PFSK-1 (cell line): Measurements from ENCODE around the gene SRMS.

ENCODE experiments used
- FOXP2 ChIP-seq: optimal IDR thresholded peaks from 2 replicates; pipeline ENCODE3; 2011; ENCODE audit warnings: borderline replicate concordance, control low read depth, inconsistent platforms; ENCODE audit not compliant: insufficient read depth; ENCODE audit errors: extremely low read length, extremely low read depth
- POLR2AphosphoS5 ChIP-seq: IDR thresholded peaks from 2 replicates; pipeline ENCODE4 v1.6.1; 2012; ENCODE audit warnings: low read depth, mild to moderate bottlenecking, control low read depth, low read length, moderate library complexity
- REST ChIP-seq, 2 experiments: IDR thresholded peaks; 2 replicates each; pipeline versions ENCODE4 v1.6.1 to v1.8.0; 2011 to 2012; ENCODE audit warnings: low read depth in 2 of 2, low read length in 2 of 2, control low read depth in 1 of 2, inconsistent platforms in 1 of 2, mild to moderate bottlenecking in 1 of 2, moderate library complexity in 1 of 2; ENCODE audit not compliant: insufficient read depth in 1 of 2
- SIN3A ChIP-seq: IDR thresholded peaks from 2 replicates; pipeline ENCODE4 v1.6.1; 2012; ENCODE audit warnings: mild to moderate bottlenecking, low read length, moderate library complexity, borderline replicate concordance; ENCODE audit not compliant: insufficient read depth
- TAF1 ChIP-seq: IDR thresholded peaks from 2 replicates; pipeline ENCODE4 v1.6.1; 2012; ENCODE audit warnings: low read length, control low read depth, borderline replicate concordance; ENCODE audit not compliant: insufficient read depth

The SRMS gene

GRCh38 chr20:63492982-63493381 lies 54.6 kb downstream of the SRMS start:
- no peak for TF ChIP-seq TAF1
- no peak for TF ChIP-seq FOXP2
- TF ChIP-seq REST (IDR thresholded peaks at IDR 0.05; ENCODE audit: insufficient read depth in 1 of 2, low read depth in 2 of 2, low read length in 2 of 2) = no peak
- TF ChIP-seq SIN3A = no peak
- no peak for TF ChIP-seq POLR2AphosphoS5

- TF ChIP-seq FOXP2 = no peak
- TF ChIP-seq TAF1 = no peak
- no peak for TF ChIP-seq POLR2AphosphoS5
- no peak for TF ChIP-seq SIN3A
- no peak for TF ChIP-seq REST (IDR thresholded peaks at IDR 0.05; ENCODE audit: insufficient read depth in 1 of 2, low read depth in 2 of 2, low read length in 2 of 2)
Observed at GRCh38 chr20:63492518-63492917, 55.0 kb downstream of the SRMS start.

- TF ChIP-seq TAF1 = no peak
Observed at GRCh38 chr20:63491635-63492230, 55.8 kb downstream of the SRMS start.

GRCh38 chr20:63491078-63491477 lies 56.5 kb downstream of the SRMS start:
- TF ChIP-seq FOXP2 = no peak
- no peak for TF ChIP-seq REST (IDR thresholded peaks at IDR 0.05; ENCODE audit: insufficient read depth in 1 of 2, low read depth in 2 of 2, low read length in 2 of 2)
- TF ChIP-seq SIN3A = no peak
- no peak for TF ChIP-seq POLR2AphosphoS5
- TF ChIP-seq TAF1 = no peak
